ENCODE measurements around the gene SH2D2A. TPM values are rescaled to one million over a fixed set of nuclear protein-coding genes. Genes with fewer than 3 reads are reported as not detected.

Gene SH2D2A
- total and polyA plus RNA-seq, 9 of the 15 experiments (the other 6 are each of a cell fraction or from before 2014, with no cell fraction given) = 0.89 to 33.6 (median 6.9) TPM

GRCh38 chr1:156767879-156768604 lies 48.6 kb downstream of the SH2D2A start (continued):
- TF ChIP-seq CREB1 (IDR thresholded peaks at IDR 0.05) (no peak), CREB1 (CRISPR knock-in tag; IDR thresholded peaks at IDR 0.05) (0 out of 2 replicates have a peak, but pooled peaks have one; percentile 27), ETV5 (CRISPR knock-in tag; IDR thresholded peaks at IDR 0.05; ENCODE audit: low read depth) (no peak), FIP1L1 (IDR thresholded peaks at IDR 0.05; ENCODE audit: low read depth, low read length, poor library complexity, severe bottlenecking) (no peak), NFE2L1 (tag; IDR thresholded peaks at IDR 0.05; ENCODE audit: borderline replicate concordance, low read depth) (no peak), KAT2B (IDR thresholded peaks at IDR 0.05; ENCODE audit: low read depth, low read length) (no peak), ID3 (CRISPR knock-in tag; IDR thresholded peaks at IDR 0.05) (no peak), ID3 (tag; IDR thresholded peaks at IDR 0.05) (no peak), ZNF232 (CRISPR knock-in tag; IDR thresholded peaks at IDR 0.05) (no peak), DACH1 (IDR thresholded peaks at IDR 0.05; ENCODE audit: partially characterized antibody) (no peak), EWSR1 (IDR thresholded peaks at IDR 0.05; ENCODE audit: borderline replicate concordance, low read depth, partially characterized antibody) (no peak), ADNP (tag; IDR thresholded peaks at IDR 0.05) (no peak), ZBTB5 (IDR thresholded peaks at IDR 0.05) (no peak), CEBPG (CRISPR knock-in tag; IDR thresholded peaks at IDR 0.05) (peak; percentile 54; the same call in 1 of the 2 replicates), CEBPG (tag; conservative IDR thresholded peaks at IDR 0.05 in 1 of 2, IDR thresholded peaks at IDR 0.05 in 1 of 2) (0 out of 4 replicates have a peak, but pooled peaks of 1 of the 2 experiments have one; percentile 16), PHTF2 (CRISPR knock-in tag; IDR thresholded peaks at IDR 0.05) (no peak), FOXJ2 (tag; IDR thresholded peaks at IDR 0.05) (no peak), ZNF431 (CRISPR knock-in tag; IDR thresholded peaks at IDR 0.05) (0 out of 2 replicates have a peak, but pooled peaks have one; percentile 7), SAFB (IDR thresholded peaks at IDR 0.05; ENCODE audit: borderline replicate concordance, low read depth, low read length) (no peak), NCOA2 (IDR thresholded peaks at IDR 0.05; ENCODE audit: partially characterized antibody in 2 of 2) (no peak), PHF20 (IDR thresholded peaks at IDR 0.05; ENCODE audit: partially characterized antibody) (no peak), SMARCA4 (IDR thresholded peaks at IDR 0.05) (no peak)
- TF ChIP-seq, protein P1, sequence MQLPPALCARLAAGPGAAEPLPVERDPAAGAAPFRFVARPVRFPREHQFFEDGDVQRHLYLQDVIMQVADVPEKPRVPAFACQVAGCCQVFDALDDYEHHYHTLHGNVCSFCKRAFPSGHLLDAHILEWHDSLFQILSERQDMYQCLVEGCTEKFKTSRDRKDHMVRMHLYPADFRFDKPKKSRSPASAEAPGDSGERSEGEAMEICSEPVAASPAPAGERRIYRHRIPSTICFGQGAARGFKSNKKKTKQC (CRISPR knock-in tag; IDR thresholded peaks at IDR 0.05) = 0 out of 2 replicates have a peak, but pooled peaks have one; percentile 9

All from K562 (cell line).